IPS-18c (cell line): ENCODE data around the gene PTPRE.

ENCODE experiments used
- H3K4me3 ChIP-seq: 2 replicates; pipeline ENCODE4 v1.7.0; 2013; ENCODE audit warnings: low read depth, mild to moderate bottlenecking, low read length, moderate library complexity; ENCODE audit not compliant: insufficient read depth
- H3K9me3 ChIP-seq: one replicate; pipeline ENCODE4 v1.6.1; 2013; ENCODE audit warnings: mild to moderate bottlenecking, low read length, moderate library complexity; ENCODE audit not compliant: control insufficient read depth, insufficient read depth

The PTPRE gene

GRCh38 chr10:128060341-128061250, 153.7 kb downstream of the PTPRE start:
- H3K4me3 ChIP-seq: no peak overlapping the region
- no peaks in the 10 kb centered on the region for H3K9me3 ChIP-seq

DNA sequence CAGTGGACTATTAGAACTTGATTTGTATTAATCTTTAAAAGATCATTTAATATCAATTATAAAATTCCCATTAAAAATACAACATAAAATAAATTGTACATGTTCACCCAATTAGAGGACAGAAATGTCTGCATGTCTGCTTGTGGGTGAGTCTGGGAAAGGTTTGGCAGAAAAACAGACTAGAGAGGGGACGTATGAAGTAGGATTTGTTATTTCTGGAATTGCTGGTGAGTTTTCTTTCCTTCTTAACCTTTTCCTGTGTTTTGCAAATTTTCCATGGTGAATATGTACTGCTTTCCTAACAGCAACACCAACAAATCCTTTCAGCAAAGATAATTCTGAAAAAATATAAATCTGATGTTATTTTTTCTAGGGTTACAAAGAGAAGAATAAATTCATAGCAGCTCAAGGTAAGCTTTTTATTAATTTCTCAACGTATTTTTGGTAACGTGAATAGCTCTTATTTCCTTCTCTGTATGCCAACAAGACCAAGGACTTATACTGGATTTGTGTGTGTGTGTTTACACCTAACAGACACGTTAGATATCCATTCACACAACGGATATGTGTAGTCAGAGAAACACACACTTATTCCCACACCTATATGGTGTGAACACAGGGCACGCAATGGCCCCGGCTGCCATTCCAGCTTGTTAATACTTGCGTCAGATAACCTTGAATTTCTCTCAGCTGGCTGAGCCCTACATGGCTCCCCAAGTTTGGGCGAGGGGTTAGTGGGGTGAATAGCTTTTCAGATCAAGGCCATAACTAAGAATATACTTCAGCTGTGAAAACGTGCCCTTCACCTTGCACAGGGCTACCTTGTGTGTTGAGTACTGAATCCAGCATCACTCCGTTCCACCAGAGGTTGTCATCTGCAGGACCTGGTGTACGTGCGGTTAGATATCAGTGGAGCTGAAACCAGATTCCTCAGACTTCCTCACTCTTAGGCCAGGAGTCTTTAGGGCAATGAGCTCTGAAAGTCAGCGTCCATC, 154.7 kb downstream of the PTPRE start:
- H3K9me3 ChIP-seq: no peaks in the 10 kb centered on the region
- no peak overlapping the region for H3K4me3 ChIP-seq

GRCh38 chr10:128062331-128062880, 155.5 kb downstream of the PTPRE start:
- H3K4me3 ChIP-seq: no peak overlapping the region
- H3K9me3 ChIP-seq: no peaks in the 10 kb centered on the region

GRCh38 chr10:128062881-128063563, 156.1 kb downstream of the PTPRE start:
- Histone ChIP-seq H3K9me3 (no peaks in the 10 kb centered on the region), H3K4me3 (no peak overlapping the region)

- no peaks in the 10 kb centered on the region for H3K9me3 ChIP-seq
- no peak overlapping the region for H3K4me3 ChIP-seq
Measured at GRCh38 chr10:128063736-128064107, 156.8 kb downstream of the PTPRE start.

- H3K4me3 ChIP-seq: no peak overlapping the region
Measured at GRCh38 chr10:128064108-128064969, 157.4 kb downstream of the PTPRE start.

DNA sequence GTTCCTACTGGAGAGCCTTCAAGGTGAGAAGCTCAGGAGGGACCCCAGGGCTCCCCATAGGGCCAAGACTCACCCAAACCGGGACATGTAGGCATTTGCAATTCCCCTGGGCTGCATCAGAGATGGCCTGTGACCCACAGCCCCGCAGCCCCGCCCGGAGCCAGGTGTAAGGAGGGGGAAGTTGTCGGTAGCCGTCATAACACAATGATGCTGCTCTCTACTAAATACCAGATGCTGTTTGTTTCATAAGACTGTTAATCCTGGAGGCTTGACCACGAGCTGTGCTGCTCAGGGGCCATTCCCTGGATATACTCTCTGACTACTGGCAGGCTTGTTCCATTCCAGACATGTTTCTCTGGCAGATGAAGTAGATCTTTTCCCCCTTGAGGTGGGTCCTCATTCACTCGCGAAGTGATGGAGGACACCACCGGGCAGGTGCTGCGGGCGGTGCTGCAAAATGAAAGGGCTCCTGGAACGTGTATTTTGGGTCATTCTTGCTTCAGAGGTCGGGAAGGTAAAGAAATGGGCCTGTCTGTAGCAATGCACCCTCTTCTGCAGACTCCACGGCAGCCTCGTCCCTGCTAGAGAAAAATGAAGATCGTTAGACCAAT, 158.2 kb downstream of the PTPRE start:
- Histone ChIP-seq H3K9me3 (no peaks in the 10 kb centered on the region), H3K4me3 (no peak overlapping the region)

More at GRCh38 chr10:128064108-128064969, 157.4 kb downstream of the PTPRE start:
- no peaks in the 10 kb centered on the region for H3K9me3 ChIP-seq

- H3K4me3 ChIP-seq: no peak overlapping the region
- no peaks in the 10 kb centered on the region for H3K9me3 ChIP-seq
Measured at GRCh38 chr10:128065881-128066534, 159.1 kb downstream of the PTPRE start.

DNA sequence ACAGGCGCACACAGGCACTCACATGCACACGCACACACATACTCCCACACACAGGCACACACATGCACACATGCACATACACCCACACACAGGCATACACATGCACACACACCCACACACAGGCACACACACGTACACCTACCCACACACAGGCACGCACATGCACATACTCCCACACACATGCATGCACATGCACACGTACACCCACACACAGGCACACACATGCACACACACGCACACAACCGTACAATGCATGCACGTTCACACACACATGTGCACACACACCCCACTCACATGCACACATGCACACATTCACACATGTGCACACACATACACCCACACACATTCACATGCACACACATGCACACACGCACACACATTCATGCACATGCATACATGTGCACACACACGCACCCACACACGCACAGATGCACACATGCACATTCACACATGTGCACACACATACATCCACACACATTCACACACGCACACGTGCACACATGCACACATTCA, 160.0 kb downstream of the PTPRE start:
- Histone ChIP-seq H3K4me3 (no peak overlapping the region), H3K9me3 (no peaks in the 10 kb centered on the region)

GRCh38 chr10:128067691-128068397, 160.9 kb downstream of the PTPRE start:
- H3K9me3 ChIP-seq: no peaks in the 10 kb centered on the region
- H3K4me3 ChIP-seq: no peak overlapping the region

- H3K9me3 ChIP-seq: no peaks in the 10 kb centered on the region
- H3K4me3 ChIP-seq: no peak overlapping the region
Measured at GRCh38 chr10:128068398-128069285, 161.7 kb downstream of the PTPRE start.

DNA sequence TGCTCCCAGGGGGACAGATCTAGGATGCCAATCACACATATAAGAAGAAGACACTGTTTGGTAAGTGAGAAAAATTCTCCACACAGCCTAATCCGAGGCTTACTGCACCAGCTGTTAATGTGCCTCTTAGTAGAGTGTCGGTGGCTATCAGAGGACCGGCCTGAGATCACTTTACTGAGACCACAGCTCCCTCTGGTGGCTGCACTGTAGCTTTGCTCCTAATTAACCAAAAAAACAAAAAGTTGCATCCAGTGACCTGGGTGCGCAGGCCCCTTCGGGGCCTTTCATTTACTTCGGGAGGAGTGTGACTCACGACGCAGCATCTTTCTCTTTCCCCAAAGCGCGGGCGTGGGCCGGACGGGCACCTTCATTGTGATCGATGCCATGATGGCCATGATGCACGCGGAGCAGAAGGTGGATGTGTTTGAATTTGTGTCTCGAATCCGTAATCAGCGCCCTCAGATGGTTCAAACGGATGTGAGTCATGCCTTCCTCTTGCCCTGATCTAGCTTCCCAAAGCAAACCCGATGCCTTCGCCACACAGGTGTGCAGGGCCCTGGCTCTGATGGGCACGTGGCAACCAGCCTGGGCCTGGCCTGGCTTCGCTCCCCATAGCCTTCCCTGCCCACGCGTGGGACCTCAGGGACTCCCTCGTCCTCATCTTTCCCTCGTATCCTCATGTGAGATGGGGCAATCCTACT, 162.6 kb downstream of the PTPRE start:
- Histone ChIP-seq H3K9me3 (no peaks in the 10 kb centered on the region), H3K4me3 (no peak overlapping the region)

GRCh38 chr10:128070161-128070560, 163.3 kb downstream of the PTPRE start:
- H3K4me3 ChIP-seq: no peak overlapping the region
- no peaks in the 10 kb centered on the region for H3K9me3 ChIP-seq
